Amygdala (tissue), 56 donors: ENCODE results near the gene FGF21.
"Not testable (repeated sequence)": the region's sequence is repeated elsewhere in the genome, so short reads cannot be mapped to it uniquely, and the experiment has no call there.

Experiments used
- DNase-seq, 56 donors: peaks; one replicate each; lab custom pipeline; 2025; lab: John Stamatoyannopoulos, UW

The FGF21 gene

GRCh38 chr19:48780631-48781391 is 25.5 kb downstream of the FGF21 start:
- DNase-seq = no peak

GRCh38 chr19:48784527-48784926 is 29.2 kb downstream of the FGF21 start:
- no peak for DNase-seq

- DNase-seq = not testable (repeated sequence)
Observed at GRCh38 chr19:48786422-48786821, 31.1 kb downstream of the FGF21 start.

GRCh38 chr19:48787331-48787730 is 32.0 kb downstream of the FGF21 start:
- DNase-seq = not testable (repeated sequence)

- no peak for DNase-seq
Observed at GRCh38 chr19:48793271-48793670, 37.9 kb downstream of the FGF21 start.

GRCh38 chr19:48794291-48794690 is 39.0 kb downstream of the FGF21 start:
- DNase-seq = no peak

GRCh38 chr19:48795055-48795684 is 39.8 kb downstream of the FGF21 start:
- DNase-seq = peak; percentile 29 to 97 (median 90)

- DNase-seq = peak in 4 of 56 donors; percentile 19 to 54 (median 48)
Observed at GRCh38 chr19:48795685-48796070, 40.4 kb downstream of the FGF21 start.

- no peak for DNase-seq
Observed at GRCh38 chr19:48796298-48797083, 41.2 kb downstream of the FGF21 start.

- DNase-seq = no peak
Observed at GRCh38 chr19:48797103-48797502, 41.8 kb downstream of the FGF21 start.

- DNase-seq = no peak
Observed at GRCh38 chr19:48798937-48799336, 43.6 kb downstream of the FGF21 start.

- no peak for DNase-seq
Observed at GRCh38 chr19:48799358-48800300, 44.3 kb downstream of the FGF21 start.

- DNase-seq = no peak
Observed at GRCh38 chr19:48802623-48803022, 47.3 kb downstream of the FGF21 start.

GRCh38 chr19:48804496-48804895 is 49.2 kb downstream of the FGF21 start:
- DNase-seq = peak in 18 of 56 donors; percentile 7 to 51 (median 22)

GRCh38 chr19:48805452-48805851 is 50.1 kb downstream of the FGF21 start:
- no peak for DNase-seq

- peak in 20 of 56 donors; percentile 12 to 75 (median 50) for DNase-seq
Observed at GRCh38 chr19:48806518-48806817, 51.1 kb downstream of the FGF21 start.

- peak in 22 of 56 donors; percentile 7 to 75 (median 39) for DNase-seq
Observed at GRCh38 chr19:48806818-48807589, 51.7 kb downstream of the FGF21 start.

- DNase-seq = no peak
Observed at GRCh38 chr19:48807590-48808308, 52.4 kb downstream of the FGF21 start.
